ENCODE data around the gene CERS6. TPM values are rescaled to one million over a fixed set of nuclear protein-coding genes. Genes with fewer than 3 reads are reported as not detected.

Gene CERS6
- polyA plus RNA-seq, 4 donors = 47.1 to 61.1 (median 57.5) TPM

DNA sequence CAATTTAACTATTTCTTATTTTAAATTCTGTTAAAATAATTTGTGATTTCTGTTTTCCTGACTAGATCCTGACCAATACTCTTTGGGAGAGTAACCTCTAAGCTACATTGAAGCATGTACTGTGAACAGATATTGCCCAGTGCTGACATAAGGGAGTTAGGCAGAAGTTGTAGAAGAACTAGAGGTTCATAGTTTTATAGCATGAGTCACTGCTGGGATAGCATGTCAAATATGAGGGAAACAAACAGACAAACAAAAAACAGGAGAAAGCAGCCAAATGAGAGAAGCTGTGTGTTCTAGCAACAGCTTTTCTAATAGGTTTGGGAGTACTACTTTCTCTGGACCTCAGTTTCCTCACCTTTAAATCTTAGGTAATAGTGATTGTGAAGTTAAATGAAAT lies 72.4 kb downstream of the CERS6 start:
- no peak for DNase-seq (ENCODE audit: low read depth in 4 of 4, low spot score in 3 of 4)

DNA sequence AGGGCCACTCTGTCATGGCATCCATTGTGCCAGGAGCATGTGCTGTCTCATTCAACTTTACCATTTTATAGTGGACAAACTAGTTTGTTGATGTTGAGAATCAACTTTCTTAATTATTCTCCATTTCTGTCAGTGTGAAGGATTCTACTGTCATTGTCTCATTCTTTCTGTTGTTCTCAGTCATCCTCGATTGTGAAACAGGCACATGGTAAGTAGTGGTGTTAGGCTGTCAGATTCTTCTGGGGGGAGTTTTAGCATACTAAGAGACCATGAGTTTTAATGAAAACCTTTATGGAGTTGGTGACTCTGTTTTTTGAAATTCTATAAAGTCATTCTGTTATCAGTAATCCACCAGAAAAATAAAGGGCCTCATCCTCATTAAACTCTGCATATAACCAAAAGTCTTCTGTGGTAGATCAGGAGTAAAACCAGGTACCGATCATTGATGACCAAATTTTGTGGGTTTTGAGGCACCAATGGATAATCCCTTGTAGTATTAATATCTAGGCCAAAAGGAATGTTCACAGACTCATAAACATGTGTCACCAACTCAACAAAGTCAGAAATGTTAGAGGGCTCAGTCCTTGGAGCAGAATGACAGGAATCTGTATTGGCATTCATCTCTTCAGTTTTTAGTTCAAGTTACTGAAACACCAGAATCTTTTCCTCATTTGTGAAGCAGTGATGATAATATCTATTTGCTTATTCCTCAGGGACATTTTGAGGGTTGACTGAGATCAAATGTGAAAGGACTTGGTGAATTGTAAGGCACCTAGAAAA lies 73.2 kb downstream of the CERS6 start:
- DNase-seq (ENCODE audit: low read depth in 4 of 4, low spot score in 3 of 4) = no peak

- no peak for DNase-seq (ENCODE audit: low read depth in 4 of 4, low spot score in 3 of 4)
Measured at GRCh38 chr2:168529900-168530561, 74.0 kb downstream of the CERS6 start.

- DNase-seq (ENCODE audit: low read depth in 4 of 4, low spot score in 3 of 4) = no peak
Measured at GRCh38 chr2:168530982-168531622, 75.0 kb downstream of the CERS6 start.

DNA sequence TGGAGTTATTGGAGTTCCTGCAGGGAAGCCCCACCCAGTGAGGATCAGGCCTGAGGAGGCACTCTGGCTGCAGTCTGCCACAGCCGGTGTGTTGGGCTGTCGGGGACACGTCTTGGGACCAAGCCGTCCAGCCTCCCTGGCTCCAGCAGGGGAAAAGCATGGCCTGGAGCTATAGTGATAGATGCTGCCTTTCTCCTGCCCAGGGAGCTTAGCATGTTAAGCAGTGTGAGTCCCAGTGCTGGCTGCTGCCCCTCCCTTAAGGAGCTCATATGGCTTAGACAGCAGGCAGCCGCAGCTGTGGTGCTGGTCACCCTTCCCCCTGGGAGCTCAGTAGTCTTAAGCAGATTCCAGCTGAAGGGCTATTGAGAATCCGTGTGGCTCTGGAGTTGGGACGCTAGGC lies 78.9 kb downstream of the CERS6 start:
- DNase-seq (ENCODE audit: low read depth in 4 of 4, low spot score in 3 of 4) = no peak

GRCh38 chr2:168536925-168537466 lies 80.9 kb downstream of the CERS6 start:
- DNase-seq (ENCODE audit: low read depth in 4 of 4, low spot score in 3 of 4) = no peak

DNA sequence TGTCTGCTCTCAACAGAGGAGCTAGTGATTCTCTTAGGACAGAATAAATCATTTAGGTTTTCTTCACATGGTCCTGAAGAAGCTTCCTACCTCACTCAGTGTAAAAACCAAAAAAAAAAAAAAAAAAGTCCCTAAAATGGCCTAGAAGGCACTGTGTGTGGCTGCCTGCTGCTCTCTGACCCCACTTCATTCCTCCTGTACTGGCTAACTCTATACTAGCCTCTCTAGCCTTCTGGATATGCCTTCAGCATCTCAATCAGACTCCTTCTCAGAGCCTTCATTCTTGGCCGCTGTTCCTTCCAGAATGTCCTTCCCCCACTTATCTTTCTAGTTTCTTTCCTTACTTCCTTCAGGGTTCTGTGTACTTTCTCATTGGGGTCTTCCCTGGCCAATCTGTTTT lies 82.1 kb downstream of the CERS6 start:
- no peak for DNase-seq (ENCODE audit: low read depth in 4 of 4, low spot score in 3 of 4)

DNA sequence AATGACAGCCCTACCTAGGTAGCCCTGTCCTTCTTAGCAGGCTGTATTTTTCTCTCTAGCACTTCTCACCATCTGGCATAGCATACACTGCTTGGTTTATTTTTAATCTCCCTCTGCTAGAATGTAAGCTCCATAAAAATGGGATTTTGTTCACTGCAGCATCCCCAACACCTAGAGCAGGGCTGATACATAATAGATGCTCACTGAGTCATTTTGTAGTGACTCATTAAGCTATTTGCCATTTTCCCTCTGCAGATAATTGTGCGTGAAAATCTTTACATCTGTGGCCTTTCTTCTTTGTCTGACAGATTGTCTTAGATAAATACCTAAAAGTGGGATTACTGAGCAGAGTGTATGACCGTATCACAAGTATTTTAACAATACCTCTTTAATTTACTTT lies 82.5 kb downstream of the CERS6 start:
- no peak for DNase-seq (ENCODE audit: low read depth in 4 of 4, low spot score in 3 of 4)

DNA sequence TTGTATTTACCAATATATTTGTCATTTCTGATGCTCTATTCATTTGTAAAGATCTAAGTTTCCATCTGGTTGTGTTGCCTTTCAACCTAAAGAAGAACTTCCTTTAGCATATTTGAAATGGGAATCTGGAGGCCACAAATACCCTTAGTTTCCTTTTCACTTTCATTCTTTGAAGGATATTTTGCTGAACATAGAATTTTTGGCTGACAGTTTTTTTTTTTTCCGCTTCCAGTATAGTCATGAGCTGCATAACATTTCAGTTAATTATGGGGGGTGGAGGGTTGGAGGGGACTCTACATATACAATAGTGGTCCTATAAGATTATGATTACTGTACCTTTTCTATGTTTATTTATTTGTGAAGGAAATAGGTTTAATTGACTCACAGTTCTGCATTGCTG lies 83.9 kb downstream of the CERS6 start:
- DNase-seq (ENCODE audit: low read depth in 4 of 4, low spot score in 3 of 4) = no peak

DNA sequence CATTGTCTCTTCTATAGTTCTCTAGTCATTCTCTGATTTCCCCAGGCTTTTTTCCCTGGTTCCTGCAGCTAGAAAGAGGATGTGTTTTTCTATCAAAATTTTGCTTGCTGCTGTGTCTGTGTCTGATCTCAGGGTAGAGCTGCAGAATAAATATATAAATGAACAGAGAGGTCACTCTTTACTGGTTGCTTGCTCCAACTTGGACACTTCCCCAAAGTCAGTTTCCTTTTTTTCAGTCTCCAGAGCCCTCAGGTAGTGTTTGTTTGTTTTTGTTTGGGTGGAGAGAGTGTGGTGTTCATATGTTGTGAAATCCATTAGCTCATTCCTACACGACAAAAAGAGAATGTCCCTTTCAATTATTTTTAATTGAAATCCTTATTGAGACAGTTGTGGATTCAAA lies 85.8 kb downstream of the CERS6 start:
- DNase-seq (ENCODE audit: low read depth in 4 of 4, low spot score in 3 of 4) = no peak

- DNase-seq (ENCODE audit: low read depth in 4 of 4, low spot score in 3 of 4) = no peak
Measured at GRCh38 chr2:168543037-168543436, 87.0 kb downstream of the CERS6 start.

DNA sequence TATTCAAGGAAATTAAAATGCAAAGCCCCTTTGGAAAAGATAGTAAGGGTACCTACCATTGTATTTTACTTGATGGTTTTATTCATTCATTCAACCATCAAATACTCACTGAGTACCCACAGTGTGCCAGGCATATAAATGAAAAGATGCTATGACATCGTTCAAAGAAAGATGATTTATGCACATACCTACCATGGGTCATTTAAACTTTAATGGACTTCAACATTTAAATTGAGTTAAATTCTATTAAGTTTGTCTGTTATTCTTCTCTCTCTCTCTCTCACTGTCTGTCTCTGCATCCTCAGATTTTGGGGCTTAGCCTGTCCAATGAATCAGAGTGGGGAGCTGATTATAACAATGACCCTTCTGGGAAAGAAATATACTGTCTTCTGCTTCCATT lies 87.9 kb downstream of the CERS6 start:
- DNase-seq (ENCODE audit: low read depth in 4 of 4, low spot score in 3 of 4) = no peak

- DNase-seq (ENCODE audit: low read depth in 4 of 4, low spot score in 3 of 4) = no peak
Measured at GRCh38 chr2:168545439-168546082, 89.5 kb downstream of the CERS6 start.

GRCh38 chr2:168550670-168551069 lies 94.6 kb downstream of the CERS6 start:
- DNase-seq (ENCODE audit: low read depth in 4 of 4, low spot score in 3 of 4) = no peak

GRCh38 chr2:168552450-168552856 lies 96.4 kb downstream of the CERS6 start:
- DNase-seq (ENCODE audit: low read depth in 4 of 4, low spot score in 3 of 4) = no peak

DNA sequence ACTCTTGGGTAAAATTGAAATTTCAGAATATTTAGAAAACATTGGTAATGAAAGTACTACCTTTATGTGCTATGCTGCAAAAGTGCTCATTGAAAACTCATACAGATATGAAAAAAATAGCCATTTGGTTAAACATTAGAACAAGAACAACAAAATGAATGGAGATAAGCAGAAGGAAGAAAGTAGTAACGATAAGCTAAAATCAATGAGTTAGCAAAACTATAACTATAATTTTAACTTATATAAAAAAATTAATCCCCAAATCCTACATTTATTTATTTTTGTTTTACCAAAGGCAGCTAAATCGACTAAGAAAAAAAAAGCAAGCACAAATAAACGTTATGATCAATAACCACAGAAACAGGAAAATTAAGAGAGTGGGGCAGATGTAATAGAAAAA lies 99.2 kb downstream of the CERS6 start:
- DNase-seq (ENCODE audit: low read depth in 4 of 4, low spot score in 3 of 4) = no peak

GRCh38 chr2:168559187-168559586 lies 103.1 kb downstream of the CERS6 start:
- no peak for DNase-seq (ENCODE audit: low read depth in 4 of 4, low spot score in 3 of 4)

DNA sequence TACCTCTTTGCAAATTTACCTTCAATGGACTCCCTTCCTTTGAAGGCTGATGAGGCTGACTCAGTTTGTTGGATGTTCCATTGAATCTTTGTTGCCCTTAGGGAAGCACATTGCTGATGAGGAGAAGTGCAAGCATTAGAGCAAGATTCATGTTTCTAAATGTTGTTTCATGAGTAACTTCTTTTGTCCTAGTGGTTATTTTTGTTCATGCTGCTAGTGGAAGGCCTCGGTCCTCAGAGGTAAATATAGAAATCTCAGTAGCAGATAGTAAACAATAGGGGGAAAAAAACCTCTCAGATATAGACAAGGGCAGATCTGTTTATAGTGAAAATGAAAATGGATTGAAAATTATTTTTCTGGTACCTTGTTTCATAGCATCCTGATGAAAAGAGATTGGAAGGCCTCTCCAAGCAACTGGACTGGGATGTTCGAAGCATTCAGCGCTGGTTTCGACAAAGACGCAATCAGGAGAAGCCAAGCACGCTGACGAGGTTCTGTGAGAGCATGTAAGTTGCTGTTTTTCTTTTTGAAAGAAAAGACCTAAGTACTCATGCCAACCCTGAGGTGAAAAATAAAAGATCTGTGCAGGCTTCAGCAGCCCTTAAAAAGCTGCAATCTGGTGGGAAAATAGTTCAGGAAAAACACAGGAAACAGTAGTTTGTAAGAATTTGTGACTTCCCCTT lies 104.9 kb downstream of the CERS6 start:
- no peak for DNase-seq (ENCODE audit: low read depth in 4 of 4, low spot score in 3 of 4)

GRCh38 chr2:168561991-168562390 lies 105.9 kb downstream of the CERS6 start:
- no peak for DNase-seq (ENCODE audit: low read depth in 4 of 4, low spot score in 3 of 4)

DNA sequence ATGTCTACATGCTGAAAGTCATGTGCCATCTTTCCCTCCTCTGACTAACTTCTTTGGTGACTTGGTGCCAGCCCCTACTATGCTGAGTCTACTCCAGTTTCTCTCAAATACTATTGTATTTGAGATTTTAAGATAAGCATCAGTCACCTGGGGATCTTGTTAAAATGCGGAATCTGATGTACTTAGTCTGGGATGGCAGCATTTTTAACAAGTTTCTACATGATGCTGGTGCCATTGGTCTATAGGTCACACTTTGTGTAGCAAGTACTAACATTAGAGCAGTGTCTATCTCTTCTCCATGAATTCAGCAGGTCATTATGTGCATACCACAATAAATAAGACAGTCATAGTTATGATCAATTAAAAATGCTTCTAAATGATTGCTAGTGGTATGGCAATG lies 106.9 kb downstream of the CERS6 start:
- DNase-seq (ENCODE audit: low read depth in 4 of 4, low spot score in 3 of 4) = no peak

- DNase-seq (ENCODE audit: low read depth in 4 of 4, low spot score in 3 of 4) = no peak
Measured at GRCh38 chr2:168564641-168565040, 108.6 kb downstream of the CERS6 start.

All from right renal pelvis (tissue), 4 donors.